Panc1 (cell line): ENCODE measurements around the gene NXPH1.

ENCODE experiments used
- POLR2AphosphoS5 ChIP-seq: IDR thresholded peaks from 2 replicates; pipeline ENCODE4 v1.6.1; 2012; ENCODE audit warnings: mild to moderate bottlenecking, low read depth, low read length, moderate library complexity
- SIN3A ChIP-seq: IDR thresholded peaks from 2 replicates; pipeline ENCODE4 v1.6.1; 2012; ENCODE audit warnings: low read depth, mild to moderate bottlenecking, low read length, moderate library complexity, borderline replicate concordance; ENCODE audit not compliant: insufficient read depth
- TF ChIP-seq, protein P1 (sequence below): fragments of 450-650 bp; IDR thresholded peaks from 2 replicates; pipeline ENCODE4 v1.5.1; 2017; ENCODE audit warnings: mild to moderate bottlenecking

DNA sequence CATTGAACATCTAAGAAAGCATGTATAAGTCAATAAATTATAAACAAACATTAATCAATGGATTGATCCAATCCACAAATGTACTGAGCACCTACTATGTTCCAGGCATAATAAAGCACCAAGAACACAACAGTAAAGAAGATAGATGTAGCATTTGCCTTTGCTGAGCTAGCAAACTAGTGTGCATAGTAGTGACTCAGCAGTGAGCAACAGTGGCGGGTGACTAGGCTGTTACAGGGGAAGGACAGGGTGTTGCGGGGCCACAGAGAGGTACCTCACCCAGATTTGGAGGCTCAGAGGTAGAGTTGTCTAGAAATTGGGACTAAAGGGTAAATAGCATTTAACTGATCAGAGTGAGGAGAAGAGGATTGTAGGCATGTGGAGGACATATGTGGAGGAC, 83.6 kb downstream of the NXPH1 start:
- TF ChIP-seq, protein P1, sequence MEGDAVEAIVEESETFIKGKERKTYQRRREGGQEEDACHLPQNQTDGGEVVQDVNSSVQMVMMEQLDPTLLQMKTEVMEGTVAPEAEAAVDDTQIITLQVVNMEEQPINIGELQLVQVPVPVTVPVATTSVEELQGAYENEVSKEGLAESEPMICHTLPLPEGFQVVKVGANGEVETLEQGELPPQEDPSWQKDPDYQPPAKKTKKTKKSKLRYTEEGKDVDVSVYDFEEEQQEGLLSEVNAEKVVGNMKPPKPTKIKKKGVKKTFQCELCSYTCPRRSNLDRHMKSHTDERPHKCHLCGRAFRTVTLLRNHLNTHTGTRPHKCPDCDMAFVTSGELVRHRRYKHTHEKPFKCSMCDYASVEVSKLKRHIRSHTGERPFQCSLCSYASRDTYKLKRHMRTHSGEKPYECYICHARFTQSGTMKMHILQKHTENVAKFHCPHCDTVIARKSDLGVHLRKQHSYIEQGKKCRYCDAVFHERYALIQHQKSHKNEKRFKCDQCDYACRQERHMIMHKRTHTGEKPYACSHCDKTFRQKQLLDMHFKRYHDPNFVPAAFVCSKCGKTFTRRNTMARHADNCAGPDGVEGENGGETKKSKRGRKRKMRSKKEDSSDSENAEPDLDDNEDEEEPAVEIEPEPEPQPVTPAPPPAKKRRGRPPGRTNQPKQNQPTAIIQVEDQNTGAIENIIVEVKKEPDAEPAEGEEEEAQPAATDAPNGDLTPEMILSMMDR: no peak
- TF ChIP-seq POLR2AphosphoS5 (no peak), SIN3A (no peak)
